B cell (primary cell): ENCODE data around the gene CRTC3. TPM values are rescaled to one million over a fixed set of nuclear protein-coding genes. Genes with fewer than 3 reads are reported as not detected.

Source experiments
- ATAC-seq: fragments of 200-7000 bp; cut with Tn5 transposase; one replicate; pipeline ENCODE4 v1.10.0; 2021; ENCODE audit warnings: low read depth, mild to moderate bottlenecking, moderate number of reproducible peaks, moderate library complexity
- CTCF ChIA-PET: fragments of 350-600 bp; sonication (Branson Sonifier 250); formaldehyde crosslinking; loops from one replicate; lab custom pipeline; 2021; ENCODE audit warnings: antibody characterized with exemption, inconsistent platforms; lab: Charles Lee
- POLR2A ChIA-PET: fragments of 350-600 bp; sonication (Branson Sonifier 250); formaldehyde crosslinking; loops from one replicate; lab custom pipeline; 2021; ENCODE audit warnings: antibody characterized with exemption; lab: Charles Lee
- DNase-seq: peaks from one replicate; pipeline ENCODE4 v3.0.0; 2013
- H2AFZ ChIP-seq: 2 replicates; pipeline ENCODE4 v1.6.1; 2012; ENCODE audit warnings: mild to moderate bottlenecking, low read depth, low read length; ENCODE audit not compliant: insufficient read depth, poor library complexity, severe bottlenecking
- H3K27ac ChIP-seq, 2 donors: 1 replicate in 1 of 2; 2 replicates in 1 of 2; pipeline ENCODE4 v1.5.1; 2012 to 2013; ENCODE audit warnings: low read length in 2 of 2, mild to moderate bottlenecking in 2 of 2, moderate library complexity in 1 of 2
- H3K27me3 ChIP-seq, 4 experiments: fragments of 200-600 bp in 1 of 4; sonication (generic) in 1 of 4; replicated peaks in 1 of 4; 1 replicate in 2 of 4; 2 replicates in 2 of 4; pipeline versions ENCODE4 v1.6.1 to v1.7.0; 2013 to 2016; ENCODE audit warnings: low read length in 3 of 4, mild to moderate bottlenecking in 2 of 4, mixed read lengths in 1 of 4, moderate library complexity in 1 of 4; ENCODE audit not compliant: insufficient read depth in 4 of 4, control insufficient read depth in 3 of 4; ENCODE audit errors: control extremely low read depth in 1 of 4
- H3K36me3 ChIP-seq, 2 experiments: replicated peaks in 1 of 2; 1 replicate in 1 of 2; 2 replicates in 1 of 2; pipeline versions ENCODE4 v1.6.1 to v1.7.1; 2013; ENCODE audit warnings: low read length in 1 of 2; ENCODE audit not compliant: insufficient read depth in 2 of 2, control insufficient read depth in 1 of 2; ENCODE audit errors: control extremely low read depth in 1 of 2, extremely low read depth in 1 of 2
- H3K4me1 ChIP-seq, 2 donors: fragments of 200-600 bp in 1 of 2; sonication (generic) in 1 of 2; 1 replicate in 1 of 2; 2 replicates in 1 of 2; pipeline versions ENCODE4 v1.5.1 to v1.6.1; 2013 to 2017; ENCODE audit warnings: low read length in 2 of 2; ENCODE audit not compliant: control insufficient read depth in 2 of 2, insufficient read depth in 2 of 2
- H3K4me2 ChIP-seq: replicated peaks from 2 replicates; pipeline ENCODE3; 2012; ENCODE audit warnings: mild to moderate bottlenecking, low read depth, low read length; ENCODE audit not compliant: poor library complexity, severe bottlenecking
- H3K4me3 ChIP-seq, 5 experiments: fragments of 200-600 bp in 1 of 5; sonication (generic) in 1 of 5; 1 replicate in 3 of 5; 2 replicates in 2 of 5; pipeline versions ENCODE4 v1.5.1 to v1.7.0; 2011 to 2016; ENCODE audit warnings: low read length in 4 of 5, mild to moderate bottlenecking in 4 of 5, low read depth in 2 of 5, control low read depth in 1 of 5, moderate library complexity in 1 of 5; ENCODE audit not compliant: insufficient read depth in 1 of 5; ENCODE audit errors: control extremely low read depth in 1 of 5, extremely low read depth in 1 of 5
- H3K79me2 ChIP-seq: fragments of 200-600 bp; sonication (generic); one replicate; pipeline ENCODE4 v1.6.0; 2016; ENCODE audit warnings: low read length; ENCODE audit not compliant: control insufficient read depth, insufficient read depth
- H3K9ac ChIP-seq: fragments of 200-600 bp; sonication (generic); 2 replicates; pipeline ENCODE4 v1.6.1; 2017; ENCODE audit warnings: mild to moderate bottlenecking, low read length, moderate library complexity
- H3K9me3 ChIP-seq, 3 donors: one replicate each; pipeline versions ENCODE4 v1.6.1 to v1.7.1; 2013; ENCODE audit warnings: low read length in 2 of 3; ENCODE audit not compliant: control insufficient read depth in 2 of 3, insufficient read depth in 1 of 3; ENCODE audit errors: control extremely low read depth in 1 of 3
- H4K20me1 ChIP-seq: 2 replicates; pipeline ENCODE4 v1.6.0; 2012; ENCODE audit warnings: mild to moderate bottlenecking, low read length; ENCODE audit not compliant: insufficient read depth, control insufficient read depth, poor library complexity, severe bottlenecking
- H3K27ac Mint-ChIP-seq: one replicate; pipeline ENCODE4 v1.8.0; 2021; ENCODE audit warnings: mixed read lengths
- H3K27me3 Mint-ChIP-seq: one replicate; pipeline ENCODE4 v1.8.0; 2021; ENCODE audit warnings: mixed read lengths
- H3K4me1 Mint-ChIP-seq: one replicate; pipeline ENCODE4 v1.8.0; 2021; ENCODE audit warnings: mixed read lengths
- H3K4me3 Mint-ChIP-seq: one replicate; pipeline ENCODE4 v1.8.0; 2021; ENCODE audit warnings: mixed read lengths
- H3K9me3 Mint-ChIP-seq: one replicate; pipeline ENCODE4 v1.8.0; 2022; ENCODE audit warnings: mixed read lengths; ENCODE audit not compliant: insufficient read depth
- CTCF ChIP-seq: fragments of 200-600 bp; IDR thresholded peaks from one replicate; pipeline ENCODE4 v1.8.0; 2022; ENCODE audit warnings: antibody characterized with exemption, mild to moderate bottlenecking
- EZH2 ChIP-seq: IDR thresholded peaks from 2 replicates; pipeline ENCODE4 v1.6.1; 2012; ENCODE audit warnings: borderline replicate concordance, low read depth, mild to moderate bottlenecking, moderate library complexity, low read length; ENCODE audit not compliant: insufficient read depth, poor library complexity, severe bottlenecking
- WGBS: methylation state at CpG from one replicate; pipeline ENCODE4 v1.1.5; 2013; ENCODE audit warnings: missing lambda C conversion rate; ENCODE audit not compliant: insufficient coverage; 5-methylcytosine and 5-hydroxymethylcytosine counted together
- intact Hi-C: fragments of 100-400 bp; cut with micrococcal nuclease; formaldehyde crosslinking; loops from one replicate; pipeline ENCODE4 v1.10.0; 2022
- polyA plus RNA-seq: library from polyadenylated mRNA; depleted of rRNA; stranded (reverse); fragments of >200 nt; gene quantifications from 2 replicates; pipeline ENCODE4 v1.2.3, GENCODE V29; 2012
- total RNA-seq, 2 donors: library from RNA; stranded (reverse); fragments of 120-200 nt in 1 of 2; gene quantifications; 1 replicate in 1 of 2; 2 replicates in 1 of 2; pipeline versions ENCODE4 v1.2.3 to v1.2.4, GENCODE V29; 2013 to 2022

Gene CRTC3
- total and polyA plus RNA-seq, 2 donors (not counting 1 experiment from before 2014, with no cell fraction given) = 34.7 to 95.8 TPM

- H2AFZ ChIP-seq = no peak overlapping the region
- H3K4me1 ChIP-seq = peaks cover 13% of the 10 kb centered on the region in 2 donors
- TF ChIP-seq CTCF = no peak
- no peak for TF ChIP-seq EZH2
- intact Hi-C loops = loop anchor here (5.0 kb wide), 1 partner anchor 37 kb away; no protein-coding TSS in a partner anchor
- ChIA-PET POLR2A (no interaction called here), CTCF (interaction anchor here (10.7 kb wide), 1 partner anchor 40 kb away, joined by 119 read pairs; no protein-coding TSS in a partner anchor)
- no peaks in the 10 kb centered on the region for H3K27me3 ChIP-seq
- no peak overlapping the region for H3K27ac ChIP-seq
- peaks cover 3% of the 10 kb centered on the region for H3K9me3 Mint-ChIP-seq
- no peaks in the 10 kb centered on the region for H4K20me1 ChIP-seq
- ATAC-seq (no peak), DNase-seq (no peak)
- H3K4me2 ChIP-seq = no peak overlapping the region
- no peaks in the 10 kb centered on the region for H3K79me2 ChIP-seq
- H3K9me3 ChIP-seq = peaks cover 0 to 10% (median 5%) of the 10 kb centered on the region in 3 donors
- H3K36me3 ChIP-seq = no peaks in the 10 kb centered on the region
- H3K9ac ChIP-seq = no peak overlapping the region
- H3K4me1 Mint-ChIP-seq = peaks cover 11% of the 10 kb centered on the region
- no peaks in the 10 kb centered on the region for H3K27me3 Mint-ChIP-seq
- H3K27ac Mint-ChIP-seq = no peak overlapping the region
- WGBS = 33% methylated on average over 1 of the region's 2 CpGs
- no peak overlapping the region for H3K4me3 ChIP-seq
- H3K4me3 Mint-ChIP-seq = no peak overlapping the region
Measured at GRCh38 chr15:90690585-90690984, 160.9 kb downstream of the CRTC3 start.

DNA sequence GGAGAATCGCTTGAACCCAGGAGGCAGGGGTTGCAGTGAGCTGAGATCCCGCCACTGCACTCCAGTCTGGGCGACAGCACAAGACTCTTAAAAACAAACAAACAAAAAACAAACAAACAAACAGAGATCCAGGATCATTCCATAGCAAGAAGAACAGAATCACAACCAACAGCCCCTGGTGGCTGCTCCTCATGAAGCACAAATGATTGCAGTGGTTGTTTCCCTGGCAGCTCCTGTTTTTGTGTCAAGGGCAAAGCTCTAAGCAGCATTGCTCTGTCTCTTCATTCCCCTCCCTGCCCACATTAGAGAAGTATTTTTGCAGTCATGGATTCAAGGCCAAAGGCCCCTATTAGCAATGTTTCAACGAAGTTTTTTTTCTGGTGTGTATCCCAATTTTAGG lies 161.6 kb downstream of the CRTC3 start:
- H3K79me2 ChIP-seq = no peaks in the 10 kb centered on the region
- no peak overlapping the region for H3K4me3 ChIP-seq
- CTCF ChIA-PET = interaction anchor here (10.7 kb wide), 1 partner anchor 41 kb away, joined by 119 read pairs; no protein-coding TSS in a partner anchor
- Mint-ChIP-seq H3K27me3 (no peaks in the 10 kb centered on the region), H3K4me3 (no peak overlapping the region), H3K27ac (no peak overlapping the region), H3K4me1 (peaks cover 5% of the 10 kb centered on the region), H3K9me3 (peaks cover 3% of the 10 kb centered on the region)
- no peak overlapping the region for H2AFZ ChIP-seq
- no CpG with 5 or more reads among the region's 4 CpGs for WGBS
- peaks cover 0 to 10% (median 5%) of the 10 kb centered on the region in 3 donors for H3K9me3 ChIP-seq
- H3K4me2 ChIP-seq = no peak overlapping the region
- peaks cover 5 to 6% of the 10 kb centered on the region in 2 donors for H3K4me1 ChIP-seq
- TF ChIP-seq CTCF (no peak), EZH2 (no peak)
- no peak overlapping the region for H3K27ac ChIP-seq
- ATAC-seq (no peak), DNase-seq (no peak)
- H3K9ac ChIP-seq = no peak overlapping the region
- no peaks in the 10 kb centered on the region for H3K27me3 ChIP-seq
- intact Hi-C loops = loop anchor here (5.0 kb wide), 1 partner anchor 36 kb away; no protein-coding TSS in a partner anchor
- POLR2A ChIA-PET = no interaction called here
- no peaks in the 10 kb centered on the region for H4K20me1 ChIP-seq
- H3K36me3 ChIP-seq = no peaks in the 10 kb centered on the region
